ENCODE data around the gene NFATC3.

Gene NFATC3

GRCh38 chr16:68083861-68084503 lies 1.2 kb upstream of the NFATC3 start:
- peak overlapping the region; percentile 56; the same call in 1 of the 2 replicates for H3K4me3 ChIP-seq (ENCODE audit: low read depth, low read length)
- TF ChIP-seq CTCF (IDR thresholded peaks at IDR 0.05; ENCODE audit: low read depth, low read length), result no peak

GRCh38 chr16:68084504-68085258 lies 489 bp upstream of the NFATC3 start:
- TF ChIP-seq CTCF (IDR thresholded peaks at IDR 0.05; ENCODE audit: low read depth, low read length), result no peak
- H3K4me3 ChIP-seq (ENCODE audit: low read depth, low read length), result peak overlapping the region; percentile 56

GRCh38 chr16:68086336-68086841 lies 1.2 kb downstream of the NFATC3 start:
- no peak for TF ChIP-seq CTCF (IDR thresholded peaks at IDR 0.05; ENCODE audit: low read depth, low read length)
- H3K4me3 ChIP-seq (ENCODE audit: low read depth, low read length), result peak overlapping the region; percentile 79

GRCh38 chr16:68086860-68087268 lies 1.7 kb downstream of the NFATC3 start:
- TF ChIP-seq CTCF (IDR thresholded peaks at IDR 0.05; ENCODE audit: low read depth, low read length), result no peak
- H3K4me3 ChIP-seq (ENCODE audit: low read depth, low read length), result peak overlapping the region; percentile 79

DNA sequence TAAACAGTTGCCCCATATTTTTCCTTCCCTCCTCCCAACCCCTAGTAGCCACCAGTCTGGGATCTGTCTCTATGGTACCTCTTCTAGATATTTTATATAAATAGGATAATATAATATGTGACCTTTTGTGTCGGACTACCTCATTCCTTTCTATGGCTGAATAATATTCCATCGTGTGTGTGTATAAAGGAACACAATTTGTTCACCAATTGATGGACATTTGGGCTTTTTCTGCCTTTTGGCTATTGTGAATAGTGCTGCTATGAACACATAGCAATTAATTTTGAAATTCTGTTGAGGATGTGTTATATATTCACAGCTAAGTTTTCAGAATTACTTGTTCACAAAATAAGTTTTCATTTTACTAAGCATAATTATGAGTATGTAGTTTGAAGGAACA lies 2.5 kb downstream of the NFATC3 start:
- H3K4me3 ChIP-seq (ENCODE audit: low read depth, low read length), result no peak overlapping the region
- TF ChIP-seq CTCF (IDR thresholded peaks at IDR 0.05; ENCODE audit: low read depth, low read length), result no peak

- no peak overlapping the region for H3K4me3 ChIP-seq (ENCODE audit: low read depth, low read length)
- no peak for TF ChIP-seq CTCF (IDR thresholded peaks at IDR 0.05; ENCODE audit: low read depth, low read length)
These were observed 3.2 kb downstream of the NFATC3 start for GRCh38 chr16:68088130-68088972.
